Thyroid gland (tissue), 4 donors: ENCODE measurements around the gene PLCB4. TPM values are rescaled to one million over a fixed set of nuclear protein-coding genes. Genes with fewer than 3 reads are reported as not detected.

Experiments
- DNase-seq, 2 donors: peaks; one replicate each; pipeline ENCODE4 v3.0.0-alpha.2; 2019
- H3K27ac ChIP-seq, 3 donors: fragments of 200-600 bp; sonication (generic); 1 replicate in 2 of 3; 2 replicates in 1 of 3; pipeline ENCODE4 v1.5.1; 2016 to 2019; ENCODE audit warnings: mild to moderate bottlenecking in 1 of 3, moderate library complexity in 1 of 3
- H3K27me3 ChIP-seq: fragments of 200-600 bp; sonication (generic); one replicate; pipeline ENCODE4 v1.5.1; 2019
- H3K36me3 ChIP-seq, 2 donors: fragments of 200-600 bp; sonication (generic); one replicate each; pipeline ENCODE4 v1.5.1; 2016 to 2019
- H3K4me1 ChIP-seq, 2 donors: fragments of 200-600 bp; sonication (generic); one replicate each; pipeline ENCODE4 v1.5.1; 2017 to 2019
- H3K4me3 ChIP-seq, 3 donors: fragments of 200-600 bp; sonication (generic); replicated peaks in 1 of 3; 1 replicate in 2 of 3; 2 replicates in 1 of 3; pipeline ENCODE4 v1.5.1; 2016; ENCODE audit warnings: mild to moderate bottlenecking in 1 of 3
- H3K9me3 ChIP-seq: fragments of 200-600 bp; sonication (generic); one replicate; pipeline ENCODE4 v1.5.1; 2017
- CTCF ChIP-seq, 6 experiments: fragments of 200-600 bp in 3 of 6; fragments of 450-650 bp in 3 of 6; sonication (generic) in 3 of 6; IDR thresholded peaks; one replicate each; pipeline ENCODE4 v1.5.1; 2016 to 2019; ENCODE audit warnings: antibody characterized with exemption in 6 of 6, mild to moderate bottlenecking in 2 of 6, inconsistent platforms in 1 of 6, moderate library complexity in 1 of 6
- POLR2A ChIP-seq, 2 donors: fragments of 450-650 bp; IDR thresholded peaks; one replicate each; pipeline ENCODE4 v1.6.1; 2017; ENCODE audit warnings: antibody characterized with exemption in 2 of 2, mild to moderate bottlenecking in 2 of 2, moderate library complexity in 1 of 2
- WGBS, 2 donors: methylation state at CpG; one replicate each; pipeline ENCODE4 v1.1.5; 2017; 5-methylcytosine and 5-hydroxymethylcytosine counted together
- intact Hi-C: fragments of 100-400 bp; cut with DNase I; formaldehyde crosslinking; loops from one replicate; pipeline ENCODE4 v1.15.1; 2023
- total RNA-seq, 4 donors: library from RNA; depleted of rRNA; stranded (reverse); fragments of >200 nt; gene quantifications; one replicate each; pipeline ENCODE4 v1.2.3, GENCODE V29; 2016

PLCB4 gene
- total RNA-seq, 4 donors from 2014 or later, result 50.9 to 77.9 (median 67.9) TPM

- TF ChIP-seq POLR2A (IDR thresholded peaks at IDR 0.05) (no peak), CTCF (IDR thresholded peaks at IDR 0.05) (no peak)
- Histone ChIP-seq H3K27ac (no peak overlapping the region), H3K4me3 (no peak overlapping the region), H3K4me1 (no peaks in the 10 kb centered on the region), H3K9me3 (no peaks in the 10 kb centered on the region), H3K36me3 (no peaks in the 10 kb centered on the region), H3K27me3 (no peaks in the 10 kb centered on the region)
- WGBS, 2 donors, result 55 to 68% methylated on average over 3 of the region's 3 CpGs
- no peak for DNase-seq
- intact Hi-C loops, result no loop called here
These were observed 59.7 kb downstream of the PLCB4 start for GRCh38 chr20:9128568-9128967.

- WGBS, 2 donors, result 59 to 60% methylated on average over 3 of the region's 3 CpGs
These were observed 60.9 kb downstream of the PLCB4 start for GRCh38 chr20:9129756-9130155.

GRCh38 chr20:9130521-9130920 is 61.6 kb downstream of the PLCB4 start:
- H3K9me3 ChIP-seq, result no peaks in the 10 kb centered on the region
- intact Hi-C loops, result no loop called here
- no peak overlapping the region for H3K27ac ChIP-seq
- H3K4me1 ChIP-seq, result no peaks in the 10 kb centered on the region
- DNase-seq, result no peak
- no peak for TF ChIP-seq CTCF (IDR thresholded peaks at IDR 0.05)
- TF ChIP-seq POLR2A (IDR thresholded peaks at IDR 0.05), result no peak
- no peak overlapping the region for H3K4me3 ChIP-seq
- no peaks in the 10 kb centered on the region for H3K27me3 ChIP-seq
- H3K36me3 ChIP-seq, result no peaks in the 10 kb centered on the region
- 52 to 59% methylated on average over 1 of the region's 1 CpG for WGBS, 2 donors

More at GRCh38 chr20:9129756-9130155, 60.9 kb downstream of the PLCB4 start:
- no peak for TF ChIP-seq CTCF (IDR thresholded peaks at IDR 0.05)
- no peak for TF ChIP-seq POLR2A (IDR thresholded peaks at IDR 0.05)
- H3K9me3 ChIP-seq, result no peaks in the 10 kb centered on the region
- no peaks in the 10 kb centered on the region for H3K36me3 ChIP-seq
- H3K27ac ChIP-seq, result no peak overlapping the region
- H3K4me3 ChIP-seq, result no peak overlapping the region
- DNase-seq, result no peak
- no peaks in the 10 kb centered on the region for H3K4me1 ChIP-seq
- intact Hi-C loops, result no loop called here
- H3K27me3 ChIP-seq, result no peaks in the 10 kb centered on the region

GRCh38 chr20:9131841-9132240 is 63.0 kb downstream of the PLCB4 start:
- Histone ChIP-seq H3K4me3 (no peak overlapping the region), H3K4me1 (no peaks in the 10 kb centered on the region), H3K27me3 (no peaks in the 10 kb centered on the region), H3K36me3 (no peaks in the 10 kb centered on the region), H3K27ac (no peak overlapping the region), H3K9me3 (no peaks in the 10 kb centered on the region)
- intact Hi-C loops, result no loop called here
- no peak for TF ChIP-seq CTCF (IDR thresholded peaks at IDR 0.05)
- TF ChIP-seq POLR2A (IDR thresholded peaks at IDR 0.05), result no peak
- 95 to 96% methylated on average over 3 of the region's 3 CpGs for WGBS, 2 donors
- no peak for DNase-seq

- no peaks in the 10 kb centered on the region for H3K27me3 ChIP-seq
- WGBS, 2 donors, result 65 to 69% methylated on average over 2 of the region's 2 CpGs
- DNase-seq, result no peak
- H3K36me3 ChIP-seq, result no peaks in the 10 kb centered on the region
- no peaks in the 10 kb centered on the region for H3K4me1 ChIP-seq
- intact Hi-C loops, result no loop called here
- no peak overlapping the region for H3K4me3 ChIP-seq
- H3K9me3 ChIP-seq, result no peaks in the 10 kb centered on the region
- TF ChIP-seq CTCF (IDR thresholded peaks at IDR 0.05) (no peak), POLR2A (IDR thresholded peaks at IDR 0.05) (no peak)
- no peak overlapping the region for H3K27ac ChIP-seq
These were observed 65.5 kb downstream of the PLCB4 start for GRCh38 chr20:9134346-9134745.
